ENCODE results near the gene ARL16. TPM values are rescaled to one million over a fixed set of nuclear protein-coding genes. Genes with fewer than 3 reads are reported as not detected.

Gene ARL16
- total RNA-seq, 1 donor from 2014 or later: 38.6 TPM

- peaks cover 4% of the 10 kb centered on the region for H3K27me3 Mint-ChIP-seq (ENCODE audit: low read depth, unreplicated experiment)
- DNase-seq (ENCODE audit: low read depth): peak; percentile 61
- TF ChIP-seq CTCF (IDR thresholded peaks at IDR 0.05; ENCODE audit: insufficient read depth, low read depth, low read length) (no peak), EZH2 (IDR thresholded peaks at IDR 0.05; ENCODE audit: insufficient read depth, low read length) (no peak)
- no peaks in the 10 kb centered on the region for H3K36me3 ChIP-seq (ENCODE audit: insufficient read depth, low read length)
- H3K4me2 ChIP-seq (ENCODE audit: low read length): peak overlapping the region; percentile 78
- H3K9ac ChIP-seq (ENCODE audit: low read length): peak overlapping the region; percentile 58
- H3K9me3 Mint-ChIP-seq (ENCODE audit: unreplicated experiment): no peaks in the 10 kb centered on the region
- H3K27ac ChIP-seq (ENCODE audit: low read depth, low read length): peak overlapping the region; percentile 70
- no peak for FAIRE-seq
- no peaks in the 10 kb centered on the region for H3K79me2 ChIP-seq (ENCODE audit: insufficient read depth, low read length)
- no peak overlapping the region for H3K27ac Mint-ChIP-seq (ENCODE audit: unreplicated experiment)
- no peaks in the 10 kb centered on the region for H3K9me3 ChIP-seq (ENCODE audit: insufficient read depth, low read depth, low read length)
- peaks cover 3% of the 10 kb centered on the region for H3K27me3 ChIP-seq (ENCODE audit: insufficient read depth, low read length)
- H3K4me3 ChIP-seq (ENCODE audit: insufficient read depth, low read depth, low read length): no peak overlapping the region
- H4K20me1 ChIP-seq (ENCODE audit: insufficient read depth, low read length): no peaks in the 10 kb centered on the region
- H3K4me1 ChIP-seq (ENCODE audit: insufficient read depth, low read length): peaks cover 10% of the 10 kb centered on the region
- no peak overlapping the region for H3K4me3 Mint-ChIP-seq (ENCODE audit: unreplicated experiment)
- H3K4me1 Mint-ChIP-seq (ENCODE audit: low read depth, unreplicated experiment): peaks cover 5% of the 10 kb centered on the region
- peaks cover 2% of the 10 kb centered on the region for H3K36me3 Mint-ChIP-seq (ENCODE audit: low read depth, unreplicated experiment)
- peak overlapping the region; percentile 57 for H2AFZ ChIP-seq (ENCODE audit: low read depth, low read length)
These were observed 41.6 kb downstream of the ARL16 start for GRCh38 chr17:81641825-81642489.

DNA sequence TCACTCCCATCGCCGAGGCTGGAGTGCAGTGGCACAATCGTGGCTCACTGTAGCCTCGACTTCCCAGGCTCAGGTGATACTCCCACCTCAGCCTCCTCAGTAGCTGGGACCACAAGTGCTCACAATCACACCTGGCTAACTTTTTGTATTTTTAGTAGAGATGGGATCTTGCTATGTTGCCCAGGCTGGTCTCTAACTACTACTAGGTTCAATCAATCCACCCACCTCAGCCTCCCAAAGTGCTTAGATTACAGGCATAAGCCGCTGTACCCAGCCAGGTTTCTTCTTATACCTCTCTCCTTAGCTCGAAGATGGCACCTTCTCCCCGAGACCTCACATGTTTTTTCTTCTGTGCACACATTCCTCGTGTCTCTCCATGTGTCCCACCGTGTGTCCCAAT, 43.6 kb downstream of the ARL16 start:
- FAIRE-seq (no peak), DNase-seq (ENCODE audit: low read depth) (no peak)
- no peaks in the 10 kb centered on the region for H3K9me3 Mint-ChIP-seq (ENCODE audit: unreplicated experiment)
- Histone ChIP-seq H3K27ac (ENCODE audit: low read depth, low read length) (no peak overlapping the region), H3K9me3 (ENCODE audit: insufficient read depth, low read depth, low read length) (no peaks in the 10 kb centered on the region), H3K4me2 (ENCODE audit: low read length) (no peak overlapping the region), H3K27me3 (ENCODE audit: insufficient read depth, low read length) (no peaks in the 10 kb centered on the region), H3K4me3 (ENCODE audit: insufficient read depth, low read depth, low read length) (no peak overlapping the region), H2AFZ (ENCODE audit: low read depth, low read length) (no peak overlapping the region), H3K9ac (ENCODE audit: low read length) (no peak overlapping the region), H3K4me1 (ENCODE audit: insufficient read depth, low read length) (peaks cover 22% of the 10 kb centered on the region), H3K36me3 (ENCODE audit: insufficient read depth, low read length) (peaks cover under 1% of the 10 kb centered on the region), H3K79me2 (ENCODE audit: insufficient read depth, low read length) (peaks cover 17% of the 10 kb centered on the region), H4K20me1 (ENCODE audit: insufficient read depth, low read length) (peaks cover 15% of the 10 kb centered on the region)
- TF ChIP-seq EZH2 (IDR thresholded peaks at IDR 0.05; ENCODE audit: insufficient read depth, low read length) (no peak), CTCF (IDR thresholded peaks at IDR 0.05; ENCODE audit: insufficient read depth, low read depth, low read length) (no peak)
- no peaks in the 10 kb centered on the region for H3K27me3 Mint-ChIP-seq (ENCODE audit: low read depth, unreplicated experiment)
- H3K4me3 Mint-ChIP-seq (ENCODE audit: unreplicated experiment): no peak overlapping the region
- H3K36me3 Mint-ChIP-seq (ENCODE audit: low read depth, unreplicated experiment): no peaks in the 10 kb centered on the region
- no peak overlapping the region for H3K27ac Mint-ChIP-seq (ENCODE audit: unreplicated experiment)
- H3K4me1 Mint-ChIP-seq (ENCODE audit: low read depth, unreplicated experiment): peaks cover 8% of the 10 kb centered on the region

DNA sequence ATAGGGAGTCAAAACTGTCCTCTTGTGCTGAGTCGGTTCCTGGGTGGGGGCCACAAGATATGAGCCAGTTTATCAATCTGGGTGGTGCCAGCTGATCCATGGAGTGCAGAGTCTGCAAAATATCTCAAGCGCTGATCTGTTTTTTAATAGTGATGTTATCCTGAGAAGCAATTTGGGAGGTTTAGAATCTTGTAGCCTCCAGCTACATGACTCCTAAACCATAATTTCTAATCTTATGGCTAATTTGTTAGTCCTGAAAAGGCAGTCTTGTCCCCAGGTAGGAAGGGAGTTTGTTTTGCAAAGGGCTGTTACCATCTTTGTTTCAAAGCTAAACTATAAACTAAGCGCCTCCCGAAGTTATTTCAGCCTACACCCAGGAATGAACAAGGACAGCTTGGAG, 44.9 kb downstream of the ARL16 start:
- Histone ChIP-seq H3K9ac (ENCODE audit: low read length) (no peak overlapping the region), H3K4me2 (ENCODE audit: low read length) (no peak overlapping the region), H2AFZ (ENCODE audit: low read depth, low read length) (no peak overlapping the region), H3K9me3 (ENCODE audit: insufficient read depth, low read depth, low read length) (no peaks in the 10 kb centered on the region), H3K36me3 (ENCODE audit: insufficient read depth, low read length) (peaks cover 2% of the 10 kb centered on the region), H3K4me3 (ENCODE audit: insufficient read depth, low read depth, low read length) (no peak overlapping the region), H3K4me1 (ENCODE audit: insufficient read depth, low read length) (peaks cover 22% of the 10 kb centered on the region), H3K79me2 (ENCODE audit: insufficient read depth, low read length) (peaks cover 31% of the 10 kb centered on the region), H4K20me1 (ENCODE audit: insufficient read depth, low read length) (peaks cover 26% of the 10 kb centered on the region), H3K27ac (ENCODE audit: low read depth, low read length) (no peak overlapping the region), H3K27me3 (ENCODE audit: insufficient read depth, low read length) (no peaks in the 10 kb centered on the region)
- Mint-ChIP-seq H3K4me1 (ENCODE audit: low read depth, unreplicated experiment) (peaks cover 11% of the 10 kb centered on the region), H3K9me3 (ENCODE audit: unreplicated experiment) (no peaks in the 10 kb centered on the region), H3K36me3 (ENCODE audit: low read depth, unreplicated experiment) (no peaks in the 10 kb centered on the region), H3K27ac (ENCODE audit: unreplicated experiment) (no peak overlapping the region), H3K27me3 (ENCODE audit: low read depth, unreplicated experiment) (no peaks in the 10 kb centered on the region), H3K4me3 (ENCODE audit: unreplicated experiment) (peak overlapping the region; percentile 74)
- DNase-seq (ENCODE audit: low read depth) (no peak), FAIRE-seq (no peak)
- TF ChIP-seq EZH2 (IDR thresholded peaks at IDR 0.05; ENCODE audit: insufficient read depth, low read length): no peak
- no peak for TF ChIP-seq CTCF (IDR thresholded peaks at IDR 0.05; ENCODE audit: insufficient read depth, low read depth, low read length)

Measured in astrocyte (in vitro differentiated cells and primary cell).